NCI-H510A (cell line): ENCODE measurements around the gene CDKN1A.
"Not testable (repeated sequence)": the region's sequence is repeated elsewhere in the genome, so short reads cannot be mapped to it uniquely, and the experiment has no call there.

ENCODE experiments used
- DNase-seq: peaks from one replicate; lab custom pipeline; 2025; lab: John Stamatoyannopoulos, UW

CDKN1A gene

DNA sequence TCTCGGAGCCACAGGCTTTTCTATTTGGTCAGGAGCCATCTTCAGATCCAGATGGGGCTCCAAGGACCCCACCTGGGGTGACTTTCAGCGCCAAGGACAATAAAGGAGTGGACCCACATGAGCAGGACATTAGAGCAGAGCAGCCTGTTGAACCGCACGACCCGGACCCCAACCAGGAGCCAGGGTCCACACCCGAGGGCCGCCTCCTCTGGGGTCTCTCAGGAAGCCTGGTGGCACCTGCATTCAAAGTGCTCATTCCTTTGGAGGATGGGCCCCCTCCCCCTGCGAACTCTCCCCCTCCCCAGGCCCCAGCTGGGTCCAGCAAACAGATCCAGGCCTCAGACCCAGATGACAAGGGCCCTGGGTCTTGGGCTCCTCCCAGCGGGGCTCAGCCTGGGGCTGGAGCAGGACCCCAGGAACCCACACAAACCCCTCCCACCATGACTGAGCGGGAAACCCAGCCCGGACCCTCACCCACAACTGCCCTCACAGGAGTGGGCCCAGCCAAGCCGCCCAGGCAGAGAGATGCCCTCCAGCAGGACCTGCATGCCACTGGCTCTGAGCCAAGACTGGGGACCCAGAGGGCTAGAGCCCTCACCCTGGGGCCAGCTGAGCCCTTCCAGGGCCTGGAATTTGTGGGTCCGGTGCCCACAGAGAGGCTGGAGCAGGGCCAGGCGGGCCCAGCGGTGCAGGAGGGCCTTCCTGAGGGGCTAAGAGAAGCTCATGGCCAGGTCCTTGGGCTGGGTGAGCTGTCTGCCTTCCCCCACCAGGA is 43.0 kb downstream of the CDKN1A start:
- no peak for DNase-seq

DNA sequence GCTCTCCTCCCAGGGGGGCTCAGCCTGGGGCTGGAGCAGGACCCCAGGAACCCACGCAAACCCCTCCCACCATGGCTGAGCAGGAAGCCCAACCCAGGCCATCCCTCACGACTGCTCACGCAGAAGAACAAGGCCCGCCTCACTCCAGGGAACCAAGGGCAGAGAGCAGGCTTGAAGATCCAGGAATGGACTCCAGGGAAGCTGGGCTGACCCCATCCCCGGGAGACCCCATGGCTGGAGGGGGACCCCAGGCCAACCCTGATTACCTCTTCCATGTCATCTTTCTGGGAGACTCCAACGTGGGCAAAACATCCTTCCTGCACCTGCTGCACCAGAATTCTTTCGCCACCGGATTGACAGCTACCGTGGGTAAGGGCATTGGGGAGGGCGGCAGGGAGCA is 43.9 kb downstream of the CDKN1A start:
- DNase-seq: no peak

GRCh38 chr6:36722879-36723278 is 44.4 kb downstream of the CDKN1A start:
- no peak for DNase-seq

DNA sequence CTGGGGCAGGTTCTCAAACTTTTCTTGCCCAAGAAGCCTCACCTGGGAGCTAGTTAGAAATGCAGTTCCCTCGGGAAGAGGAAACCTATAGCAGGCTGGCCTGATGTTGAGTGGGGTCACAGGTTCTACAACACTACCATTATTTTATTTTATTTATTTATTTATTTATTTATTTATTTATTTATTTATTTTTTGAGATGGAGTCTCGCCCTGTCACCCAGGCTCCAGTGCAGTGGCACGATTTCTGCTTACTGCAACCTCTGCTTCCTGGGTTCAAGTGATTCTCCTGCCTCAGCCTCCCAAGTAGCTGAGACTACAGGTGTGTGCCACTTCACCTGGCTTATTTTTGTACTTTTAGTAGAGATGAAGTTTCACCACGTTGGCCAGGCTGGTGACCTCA is 45.5 kb downstream of the CDKN1A start:
- DNase-seq: not testable (repeated sequence)

- peak; percentile 70 for DNase-seq
Measured at GRCh38 chr6:36724514-36725390, 46.2 kb downstream of the CDKN1A start.

GRCh38 chr6:36725581-36725980 is 47.1 kb downstream of the CDKN1A start:
- DNase-seq: no peak

- peak; percentile 81 for DNase-seq
Measured at GRCh38 chr6:36727505-36728021, 49.0 kb downstream of the CDKN1A start.

DNA sequence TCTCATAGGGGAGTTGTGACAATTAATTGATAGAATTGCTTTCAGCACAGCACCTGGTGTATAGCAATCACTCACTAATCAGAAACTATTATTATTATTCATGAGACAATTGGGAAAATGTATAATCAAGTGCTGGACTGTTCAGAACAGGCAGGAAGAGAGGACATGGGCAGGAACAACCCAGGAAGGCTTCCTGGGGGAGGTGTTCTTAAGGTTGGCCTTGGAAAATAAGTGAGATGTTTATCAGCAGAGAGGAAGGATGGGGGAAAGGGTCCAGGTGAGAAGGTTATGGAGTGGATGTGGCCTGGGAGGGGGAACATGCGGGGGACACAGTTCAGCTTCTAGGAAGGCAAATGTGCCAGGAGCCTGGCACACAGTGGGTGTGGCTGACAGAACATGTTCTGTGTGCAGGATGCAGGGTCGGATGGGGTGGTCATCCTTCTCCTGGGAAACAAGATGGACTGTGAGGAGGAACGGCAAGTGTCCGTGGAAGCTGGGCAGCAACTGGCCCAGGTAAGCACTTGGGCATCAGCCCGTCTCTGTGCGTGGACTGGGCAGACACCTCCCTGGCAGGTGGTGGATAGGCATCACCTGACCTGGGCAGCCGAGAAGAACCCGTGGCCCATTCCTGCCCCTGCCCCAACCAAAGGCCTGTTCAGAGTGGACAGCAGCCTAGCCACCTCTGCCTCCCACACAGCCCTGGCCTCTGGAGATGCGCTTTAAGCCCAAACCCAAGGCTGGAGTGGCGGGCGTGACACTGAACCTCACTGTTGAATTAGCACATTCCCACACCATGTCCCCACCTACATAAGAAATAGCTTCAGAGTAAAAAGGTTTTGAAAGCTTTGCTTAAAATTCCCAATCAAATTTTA is 50.0 kb downstream of the CDKN1A start:
- no peak for DNase-seq

- no peak for DNase-seq
Measured at GRCh38 chr6:36729161-36729524, 50.6 kb downstream of the CDKN1A start.

DNA sequence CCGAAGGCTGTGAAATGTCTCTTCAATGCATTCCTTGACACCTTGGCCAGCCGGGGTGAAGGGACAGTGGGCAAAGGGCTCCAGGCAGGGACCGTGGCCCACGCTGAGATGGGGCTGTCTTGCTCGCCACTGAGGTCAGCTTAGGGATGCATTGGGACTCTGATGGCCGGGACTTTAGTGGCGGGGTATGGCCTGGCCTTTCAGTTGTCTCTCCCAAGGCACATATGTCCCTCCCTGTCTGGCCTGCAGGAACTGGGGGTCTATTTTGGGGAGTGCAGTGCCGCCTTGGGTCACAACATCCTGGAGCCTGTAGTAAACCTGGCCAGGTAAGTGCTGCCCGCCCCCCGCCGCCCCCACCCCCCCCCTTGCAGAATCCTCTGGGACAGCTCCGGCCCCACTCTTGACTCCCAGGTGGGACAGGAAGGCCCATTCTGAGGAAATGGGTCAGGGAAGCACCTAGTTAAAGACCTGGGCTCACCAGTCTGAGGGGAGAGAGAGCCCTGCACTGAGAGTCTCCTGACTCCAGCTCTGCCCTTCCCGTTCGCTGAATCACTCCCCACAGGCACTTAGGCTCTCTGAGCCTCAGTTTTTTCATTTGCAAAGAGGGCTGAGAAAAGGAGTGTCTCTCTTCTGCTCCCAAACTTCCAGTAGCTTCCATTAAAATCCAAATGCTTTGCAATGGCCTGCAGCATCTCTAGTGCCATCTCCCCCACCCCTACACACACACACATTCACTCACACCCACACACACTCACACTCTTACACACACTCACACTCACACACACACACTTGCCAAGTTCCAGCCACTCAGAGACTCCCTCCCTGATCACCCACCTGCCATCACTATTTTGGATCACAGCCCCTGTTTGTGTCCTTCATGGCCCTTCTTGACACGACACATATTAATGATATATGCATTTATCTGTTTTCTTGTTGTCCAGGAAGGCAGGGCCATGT is 52.2 kb downstream of the CDKN1A start:
- DNase-seq: no peak

- DNase-seq: no peak
Measured at GRCh38 chr6:36731622-36732310, 53.3 kb downstream of the CDKN1A start.

- DNase-seq: no peak
Measured at GRCh38 chr6:36733300-36733699, 54.8 kb downstream of the CDKN1A start.

- no peak for DNase-seq
Measured at GRCh38 chr6:36734486-36735060, 56.1 kb downstream of the CDKN1A start.

DNA sequence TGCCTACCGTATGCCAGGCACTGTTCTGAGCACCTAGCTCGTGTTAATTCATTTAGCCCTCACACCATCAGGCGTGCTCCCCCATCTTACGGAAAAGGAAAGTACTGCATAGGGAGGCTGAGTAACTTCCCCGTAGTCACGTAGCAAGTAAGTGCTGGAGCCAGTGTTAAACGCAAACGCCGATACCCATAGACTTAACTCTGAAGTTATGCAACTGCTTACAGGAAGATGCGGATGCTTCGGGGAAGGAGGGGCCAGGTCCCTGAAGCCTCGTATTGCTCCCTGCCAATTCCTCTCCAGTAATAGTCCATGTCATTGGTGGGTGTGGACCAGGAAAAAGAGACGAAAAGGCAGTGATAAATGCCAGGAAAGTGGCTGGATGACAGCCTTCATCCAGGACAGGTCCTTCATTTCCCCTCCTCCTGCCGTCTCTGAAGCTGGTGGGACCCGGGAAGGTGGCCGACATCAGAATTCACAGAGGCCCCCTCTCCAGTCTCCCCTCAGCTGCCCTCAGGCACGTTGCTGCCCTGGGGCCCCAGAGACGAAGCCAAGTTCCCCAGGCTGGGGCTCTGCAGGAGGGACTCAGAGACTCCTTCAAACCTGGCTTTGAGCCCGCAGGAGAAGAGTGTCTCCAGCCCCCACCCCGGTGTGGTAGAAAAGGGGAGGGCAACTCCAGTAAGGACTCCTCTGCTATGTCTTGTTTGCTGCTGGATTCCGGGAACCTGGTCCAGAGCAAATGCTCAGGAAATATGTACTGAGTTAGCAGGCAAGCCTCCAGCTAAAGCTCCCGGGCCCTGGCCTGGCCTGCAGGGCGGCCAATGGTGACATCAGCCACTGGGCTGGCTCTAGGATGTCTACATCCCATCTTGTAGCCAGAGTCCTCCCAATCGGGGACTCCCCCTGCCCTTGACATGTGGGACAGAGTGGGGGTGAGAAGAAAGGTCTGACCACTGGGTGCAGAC is 56.9 kb downstream of the CDKN1A start:
- DNase-seq: no peak
